HL-60 (cell line): ENCODE measurements around the gene SLC35F3.

Source experiments
- GABPA ChIP-seq: IDR thresholded peaks from 2 replicates; pipeline ENCODE4 v1.6.1; 2012; ENCODE audit warnings: low read depth
- POLR2AphosphoS5 ChIP-seq: IDR thresholded peaks from 2 replicates; pipeline ENCODE4 v1.6.1; 2012; ENCODE audit warnings: low read depth
- SPI1 ChIP-seq: IDR thresholded peaks from 2 replicates; pipeline ENCODE4 v1.6.1; 2012; ENCODE audit warnings: low read depth, mild to moderate bottlenecking, borderline replicate concordance
- TF ChIP-seq, protein P1 (sequence below): IDR thresholded peaks from one replicate; pipeline ENCODE4 v1.5.1; 2011; ENCODE audit warnings: low read length, control low read depth, inconsistent platforms; ENCODE audit not compliant: insufficient read depth
- TF ChIP-seq, protein P2 (sequence below): IDR thresholded peaks from 2 replicates; pipeline ENCODE4 v1.6.1; 2012; ENCODE audit warnings: low read depth; ENCODE audit not compliant: insufficient replicate concordance

DNA sequence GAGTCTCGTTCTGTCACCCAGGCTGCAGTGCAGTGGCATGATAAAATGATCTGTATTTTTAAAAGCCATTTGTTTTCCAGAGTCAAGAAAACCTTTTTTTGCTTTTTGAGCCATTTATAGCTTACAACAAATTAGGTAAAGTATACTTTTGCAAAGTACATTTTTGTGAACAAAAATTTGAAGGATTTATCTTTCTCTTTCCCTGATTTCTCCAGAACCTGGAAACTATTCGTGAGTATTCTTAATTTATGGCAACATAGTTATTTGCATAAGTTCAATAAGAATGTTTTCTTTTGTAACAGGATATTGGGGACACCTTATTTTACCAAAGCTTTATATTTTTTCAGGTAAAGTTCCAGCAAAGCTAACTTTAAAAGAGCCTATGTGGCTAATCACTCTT, 37.4 kb upstream of the SLC35F3 start:
- TF ChIP-seq, protein P1, sequence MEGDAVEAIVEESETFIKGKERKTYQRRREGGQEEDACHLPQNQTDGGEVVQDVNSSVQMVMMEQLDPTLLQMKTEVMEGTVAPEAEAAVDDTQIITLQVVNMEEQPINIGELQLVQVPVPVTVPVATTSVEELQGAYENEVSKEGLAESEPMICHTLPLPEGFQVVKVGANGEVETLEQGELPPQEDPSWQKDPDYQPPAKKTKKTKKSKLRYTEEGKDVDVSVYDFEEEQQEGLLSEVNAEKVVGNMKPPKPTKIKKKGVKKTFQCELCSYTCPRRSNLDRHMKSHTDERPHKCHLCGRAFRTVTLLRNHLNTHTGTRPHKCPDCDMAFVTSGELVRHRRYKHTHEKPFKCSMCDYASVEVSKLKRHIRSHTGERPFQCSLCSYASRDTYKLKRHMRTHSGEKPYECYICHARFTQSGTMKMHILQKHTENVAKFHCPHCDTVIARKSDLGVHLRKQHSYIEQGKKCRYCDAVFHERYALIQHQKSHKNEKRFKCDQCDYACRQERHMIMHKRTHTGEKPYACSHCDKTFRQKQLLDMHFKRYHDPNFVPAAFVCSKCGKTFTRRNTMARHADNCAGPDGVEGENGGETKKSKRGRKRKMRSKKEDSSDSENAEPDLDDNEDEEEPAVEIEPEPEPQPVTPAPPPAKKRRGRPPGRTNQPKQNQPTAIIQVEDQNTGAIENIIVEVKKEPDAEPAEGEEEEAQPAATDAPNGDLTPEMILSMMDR: no peak
- TF ChIP-seq POLR2AphosphoS5 (no peak), GABPA (no peak), SPI1 (no peak)
- TF ChIP-seq, protein P2, sequence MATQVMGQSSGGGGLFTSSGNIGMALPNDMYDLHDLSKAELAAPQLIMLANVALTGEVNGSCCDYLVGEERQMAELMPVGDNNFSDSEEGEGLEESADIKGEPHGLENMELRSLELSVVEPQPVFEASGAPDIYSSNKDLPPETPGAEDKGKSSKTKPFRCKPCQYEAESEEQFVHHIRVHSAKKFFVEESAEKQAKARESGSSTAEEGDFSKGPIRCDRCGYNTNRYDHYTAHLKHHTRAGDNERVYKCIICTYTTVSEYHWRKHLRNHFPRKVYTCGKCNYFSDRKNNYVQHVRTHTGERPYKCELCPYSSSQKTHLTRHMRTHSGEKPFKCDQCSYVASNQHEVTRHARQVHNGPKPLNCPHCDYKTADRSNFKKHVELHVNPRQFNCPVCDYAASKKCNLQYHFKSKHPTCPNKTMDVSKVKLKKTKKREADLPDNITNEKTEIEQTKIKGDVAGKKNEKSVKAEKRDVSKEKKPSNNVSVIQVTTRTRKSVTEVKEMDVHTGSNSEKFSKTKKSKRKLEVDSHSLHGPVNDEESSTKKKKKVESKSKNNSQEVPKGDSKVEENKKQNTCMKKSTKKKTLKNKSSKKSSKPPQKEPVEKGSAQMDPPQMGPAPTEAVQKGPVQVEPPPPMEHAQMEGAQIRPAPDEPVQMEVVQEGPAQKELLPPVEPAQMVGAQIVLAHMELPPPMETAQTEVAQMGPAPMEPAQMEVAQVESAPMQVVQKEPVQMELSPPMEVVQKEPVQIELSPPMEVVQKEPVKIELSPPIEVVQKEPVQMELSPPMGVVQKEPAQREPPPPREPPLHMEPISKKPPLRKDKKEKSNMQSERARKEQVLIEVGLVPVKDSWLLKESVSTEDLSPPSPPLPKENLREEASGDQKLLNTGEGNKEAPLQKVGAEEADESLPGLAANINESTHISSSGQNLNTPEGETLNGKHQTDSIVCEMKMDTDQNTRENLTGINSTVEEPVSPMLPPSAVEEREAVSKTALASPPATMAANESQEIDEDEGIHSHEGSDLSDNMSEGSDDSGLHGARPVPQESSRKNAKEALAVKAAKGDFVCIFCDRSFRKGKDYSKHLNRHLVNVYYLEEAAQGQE: no peak
